ENCODE results near the gene GAS7.
"Not testable (repeated sequence)": the region's sequence is repeated elsewhere in the genome, so short reads cannot be mapped to it uniquely, and the experiment has no call there.

GAS7 gene

GRCh38 chr17:10010752-10011151 lies 187.7 kb downstream of the GAS7 start:
- DNase-seq: no peak

GRCh38 chr17:10003705-10004104 lies 194.7 kb downstream of the GAS7 start:
- no peak for DNase-seq

- DNase-seq: not testable (repeated sequence)
Measured at GRCh38 chr17:10002567-10003360, 195.6 kb downstream of the GAS7 start.

- DNase-seq: no peak
Measured at GRCh38 chr17:10001306-10001873, 197.0 kb downstream of the GAS7 start.

GRCh38 chr17:9999919-10000695 lies 198.3 kb downstream of the GAS7 start:
- no peak for DNase-seq

- DNase-seq: no peak
Measured at GRCh38 chr17:9998060-9998459, 200.3 kb downstream of the GAS7 start.

GRCh38 chr17:9994761-9995160 lies 203.6 kb downstream of the GAS7 start:
- DNase-seq: no peak

- DNase-seq: no peak
Measured at GRCh38 chr17:9991796-9992195, 206.6 kb downstream of the GAS7 start.

GRCh38 chr17:9991351-9991750 lies 207.1 kb downstream of the GAS7 start:
- no peak for DNase-seq

- no peak for DNase-seq
Measured at GRCh38 chr17:9987779-9988585, 210.4 kb downstream of the GAS7 start.

- DNase-seq: no peak
Measured at GRCh38 chr17:9986754-9987382, 211.5 kb downstream of the GAS7 start.

GRCh38 chr17:9985646-9986045 lies 212.8 kb downstream of the GAS7 start:
- no peak for DNase-seq

GRCh38 chr17:9984768-9985167 lies 213.6 kb downstream of the GAS7 start:
- no peak for DNase-seq

- DNase-seq: no peak
Measured at GRCh38 chr17:9982159-9982558, 216.2 kb downstream of the GAS7 start.

GRCh38 chr17:9981344-9981915 lies 217.0 kb downstream of the GAS7 start:
- no peak for DNase-seq

- no peak for DNase-seq
Measured at GRCh38 chr17:9979463-9979995, 218.9 kb downstream of the GAS7 start.

- DNase-seq: no peak
Measured at GRCh38 chr17:9977180-9977575, 221.2 kb downstream of the GAS7 start.

GRCh38 chr17:9976283-9977179 lies 221.9 kb downstream of the GAS7 start:
- no peak for DNase-seq

- DNase-seq: no peak
Measured at GRCh38 chr17:9974448-9975381, 223.7 kb downstream of the GAS7 start.

Data from NCI-H1092 (cell line).